K562 (cell line): ENCODE data around the gene HGS. TPM values are rescaled to one million over a fixed set of nuclear protein-coding genes. Genes with fewer than 3 reads are reported as not detected.
A peak's percentile ranks its signal among the peaks of the same experiment; 100 is the strongest.

ENCODE experiments used
- ARHGAP35 ChIP-seq: fragments of 450-650 bp; IDR thresholded peaks from 2 replicates; pipeline ENCODE4 v1.6.1; 2018; ENCODE audit not compliant: partially characterized antibody
- ATF1 ChIP-seq, 2 experiments: fragments of 450-650 bp in 1 of 2; IDR thresholded peaks; 2 replicates each; pipeline ENCODE4 v1.6.1; 2016; ENCODE audit warnings: missing compliant biosample characterization in 1 of 2, missing genetic modification characterization in 1 of 2
- CEBPB ChIP-seq: fragments of 450-650 bp; IDR thresholded peaks from 2 replicates; pipeline ENCODE4 v1.6.1; 2016; ENCODE audit warnings: missing genetic modification characterization, missing compliant biosample characterization
- HLTF ChIP-seq: fragments of 450-650 bp; IDR thresholded peaks from 2 replicates; pipeline ENCODE4 v1.6.1; 2016
- JUN ChIP-seq, 2 experiments: sonication (generic) in 1 of 2; formaldehyde crosslinking in 1 of 2; IDR thresholded peaks; 2 replicates each; pipeline versions ENCODE4 v1.6.1 to v1.8.0; 2012 to 2022; ENCODE audit warnings: borderline replicate concordance in 2 of 2, mild to moderate bottlenecking in 2 of 2, improper control_type of control experiment in 1 of 2, low read depth in 1 of 2, low read length in 1 of 2, missing genetic modification reagents in 1 of 2
- KLF1 ChIP-seq: fragments of 450-650 bp; IDR thresholded peaks from 2 replicates; pipeline ENCODE4 v1.6.1; 2016; ENCODE audit warnings: missing genetic modification characterization, missing compliant biosample characterization
- MIER1 ChIP-seq: fragments of 450-650 bp; IDR thresholded peaks from 2 replicates; pipeline ENCODE4 v1.6.1; 2016; ENCODE audit warnings: antibody characterized with exemption, mild to moderate bottlenecking, low read depth
- NRF1 ChIP-seq, 2 experiments: fragments of 450-650 bp; IDR thresholded peaks in 1 of 2; conservative IDR thresholded peaks in 1 of 2; 2 replicates each; pipeline ENCODE4 v1.6.1; 2014; ENCODE audit warnings: mild to moderate bottlenecking in 2 of 2
- PCBP2 ChIP-seq: fragments of 200-400 bp; formaldehyde crosslinking; IDR thresholded peaks from 2 replicates; pipeline ENCODE4 v1.6.1; 2018; ENCODE audit warnings: low read length, low read depth, mild to moderate bottlenecking, moderate library complexity; ENCODE audit not compliant: poor library complexity, severe bottlenecking
- SIX5 ChIP-seq, 2 experiments: IDR thresholded peaks; 2 replicates each; pipeline ENCODE4 v1.6.1; 2011; ENCODE audit warnings: low read length in 2 of 2, borderline replicate concordance in 1 of 2, low read depth in 1 of 2, mild to moderate bottlenecking in 1 of 2, moderate library complexity in 1 of 2; ENCODE audit not compliant: insufficient read depth in 1 of 2
- SNRNP70 ChIP-seq: fragments of 200-400 bp; formaldehyde crosslinking; optimal IDR thresholded peaks from 2 replicates; pipeline ENCODE3; 2017; ENCODE audit warnings: low read depth, low read length
- TEAD1 ChIP-seq, 2 experiments: fragments of 450-650 bp in 1 of 2; sonication (generic) in 1 of 2; formaldehyde crosslinking; IDR thresholded peaks; 2 replicates each; pipeline versions ENCODE4 v1.4.0 to v1.8.0; 2020 to 2022; ENCODE audit warnings: mild to moderate bottlenecking in 2 of 2, missing genetic modification reagents in 1 of 2
- TSC22D4 ChIP-seq: fragments of 450-650 bp; IDR thresholded peaks from 2 replicates; pipeline ENCODE4 v1.6.1; 2016; ENCODE audit warnings: missing genetic modification characterization, missing biosample characterization, control low read depth
- ZNF311 ChIP-seq: fragments of 250-450 bp; sonication (Bioruptor Pico); IDR thresholded peaks from 2 replicates; pipeline ENCODE4 v1.4.0; 2020; ENCODE audit warnings: mild to moderate bottlenecking, moderate library complexity
- polyA plus RNA-seq, 8 experiments: library from polyadenylated mRNA; depleted of rRNA in 4 of 8; stranded (reverse) in 5 of 8; unstranded in 3 of 8; fragments of >200 nt; fragmentation: Nextera tagmentation in 2 of 8; fragmentation: Illumina TruSeq in 1 of 8; extraction: Ambion mirVana in 2 of 8; extraction: Trizol in 1 of 8; gene quantifications; 2 replicates each; pipeline versions ENCODE4 v1.2.1 to v1.2.3, GENCODE V29; 2011 to 2014; ENCODE audit warnings: inconsistent platforms in 1 of 8, missing spikeins in 1 of 8
- total RNA-seq, 7 experiments: library from RNA; depleted of rRNA in 6 of 7; stranded (reverse); fragments of >200 nt in 6 of 7; fragmentation: Illumina TruSeq in 2 of 7; extraction: Trizol in 2 of 7; gene quantifications; 2 replicates each; pipeline versions ENCODE4 v1.2.1 to v1.2.3, GENCODE V29; 2011 to 2021; ENCODE audit warnings: low replicate concordance in 1 of 7
- TF ChIP-seq, protein P1 (sequence below): sonication (generic); formaldehyde crosslinking; IDR thresholded peaks from 2 replicates; pipeline ENCODE4 v1.8.0; 2023; ENCODE audit warnings: missing genetic modification reagents, mild to moderate bottlenecking, borderline replicate concordance
- TF ChIP-seq, protein P2 (sequence below): sonication (generic); formaldehyde crosslinking; IDR thresholded peaks from 2 replicates; pipeline ENCODE4 v1.8.0; 2022; ENCODE audit warnings: mild to moderate bottlenecking, missing genetic modification reagents, borderline replicate concordance
- TF ChIP-seq, protein P3 (sequence below): fragments of 250-450 bp; sonication (Bioruptor Pico); IDR thresholded peaks from 2 replicates; pipeline ENCODE4 v1.8.0; 2022; ENCODE audit warnings: moderate library complexity, mild to moderate bottlenecking, inconsistent platforms

The HGS gene
- total and polyA plus RNA-seq, 9 of the 15 experiments (the other 6 are each of a cell fraction or from before 2014, with no cell fraction given), result 3.9 to 176 (median 77.1) TPM

DNA sequence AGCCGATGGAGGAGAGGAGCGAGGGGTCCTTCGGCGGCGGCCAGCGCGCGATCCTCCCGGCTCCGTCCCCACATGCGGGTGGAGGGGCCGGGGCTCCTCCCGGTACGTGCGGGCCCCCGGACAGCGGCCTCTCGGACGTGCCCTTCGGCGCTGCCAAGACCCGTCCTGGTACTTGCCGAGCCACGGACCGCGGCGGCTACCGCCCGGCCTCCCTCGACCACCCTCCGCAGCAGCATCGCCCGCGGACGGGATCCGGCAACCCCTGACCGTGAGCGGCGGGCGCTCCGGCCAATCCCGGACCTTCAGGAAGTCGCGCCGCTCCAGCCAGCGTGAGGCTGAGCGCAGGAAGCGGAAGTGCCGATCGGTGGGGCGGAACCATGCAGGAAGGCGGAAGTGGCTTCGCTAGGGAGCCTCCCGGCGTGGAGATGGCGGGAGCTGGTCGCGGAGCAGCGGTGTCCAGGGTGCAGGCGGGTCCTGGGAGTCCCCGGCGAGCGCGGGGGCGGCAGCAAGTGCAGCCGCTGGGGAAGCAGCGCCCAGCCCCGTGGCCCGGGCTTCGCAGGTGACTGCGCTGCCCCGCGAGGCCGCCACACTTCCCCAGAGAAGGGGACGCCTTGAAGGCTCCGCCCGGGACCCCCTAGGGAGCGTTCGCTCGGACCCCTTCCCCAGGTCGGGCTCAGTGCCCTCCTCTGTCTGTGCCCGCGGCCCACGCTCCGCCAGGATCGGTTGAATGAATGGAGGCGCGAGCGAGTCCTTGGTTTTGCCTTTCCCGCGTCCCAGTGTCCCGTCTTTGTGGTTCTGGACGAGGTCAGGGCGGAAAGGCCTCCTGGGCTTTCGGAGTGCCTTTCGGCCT is 17.2 kb upstream of the HGS start, which contains the start of the genes CCDC137 and OXLD1 (continued):
- TF ChIP-seq JUN (IDR thresholded peaks at IDR 0.05; ENCODE audit: borderline replicate concordance, low read depth, low read length) (no peak), JUN (CRISPR knock-in tag; IDR thresholded peaks at IDR 0.05; ENCODE audit: borderline replicate concordance) (no peak; the same call in 1 of the 2 replicates), PCBP2 (no peak), SNRNP70 (no peak), TEAD1 (CRISPR knock-in tag; IDR thresholded peaks at IDR 0.05) (peak in 1 of 2 experiments; percentile 38; a peak in 1 of 4 replicates), ARHGAP35 (no peak), NRF1 (conservative IDR thresholded peaks at IDR 0.05 in 1 of 2, IDR thresholded peaks at IDR 0.05 in 1 of 2) (peak; percentile 49 to 70; a peak in 3 of 4 replicates), TSC22D4 (tag) (no peak), HLTF (no peak), SIX5 (IDR thresholded peaks at IDR 0.05; ENCODE audit: borderline replicate concordance in 1 of 2, insufficient read depth in 1 of 2, low read depth in 1 of 2, low read length in 2 of 2) (peak; percentile 20 to 27; a peak in 1 of 4 replicates), ATF1 (CRISPR knock-in tag; IDR thresholded peaks at IDR 0.05) (no peak), ATF1 (tag; IDR thresholded peaks at IDR 0.05) (peak; percentile 53), CEBPB (tag) (no peak), MIER1 (no peak), KLF1 (tag) (no peak), ZNF311 (CRISPR knock-in tag) (no peak)
- TF ChIP-seq, protein P1, sequence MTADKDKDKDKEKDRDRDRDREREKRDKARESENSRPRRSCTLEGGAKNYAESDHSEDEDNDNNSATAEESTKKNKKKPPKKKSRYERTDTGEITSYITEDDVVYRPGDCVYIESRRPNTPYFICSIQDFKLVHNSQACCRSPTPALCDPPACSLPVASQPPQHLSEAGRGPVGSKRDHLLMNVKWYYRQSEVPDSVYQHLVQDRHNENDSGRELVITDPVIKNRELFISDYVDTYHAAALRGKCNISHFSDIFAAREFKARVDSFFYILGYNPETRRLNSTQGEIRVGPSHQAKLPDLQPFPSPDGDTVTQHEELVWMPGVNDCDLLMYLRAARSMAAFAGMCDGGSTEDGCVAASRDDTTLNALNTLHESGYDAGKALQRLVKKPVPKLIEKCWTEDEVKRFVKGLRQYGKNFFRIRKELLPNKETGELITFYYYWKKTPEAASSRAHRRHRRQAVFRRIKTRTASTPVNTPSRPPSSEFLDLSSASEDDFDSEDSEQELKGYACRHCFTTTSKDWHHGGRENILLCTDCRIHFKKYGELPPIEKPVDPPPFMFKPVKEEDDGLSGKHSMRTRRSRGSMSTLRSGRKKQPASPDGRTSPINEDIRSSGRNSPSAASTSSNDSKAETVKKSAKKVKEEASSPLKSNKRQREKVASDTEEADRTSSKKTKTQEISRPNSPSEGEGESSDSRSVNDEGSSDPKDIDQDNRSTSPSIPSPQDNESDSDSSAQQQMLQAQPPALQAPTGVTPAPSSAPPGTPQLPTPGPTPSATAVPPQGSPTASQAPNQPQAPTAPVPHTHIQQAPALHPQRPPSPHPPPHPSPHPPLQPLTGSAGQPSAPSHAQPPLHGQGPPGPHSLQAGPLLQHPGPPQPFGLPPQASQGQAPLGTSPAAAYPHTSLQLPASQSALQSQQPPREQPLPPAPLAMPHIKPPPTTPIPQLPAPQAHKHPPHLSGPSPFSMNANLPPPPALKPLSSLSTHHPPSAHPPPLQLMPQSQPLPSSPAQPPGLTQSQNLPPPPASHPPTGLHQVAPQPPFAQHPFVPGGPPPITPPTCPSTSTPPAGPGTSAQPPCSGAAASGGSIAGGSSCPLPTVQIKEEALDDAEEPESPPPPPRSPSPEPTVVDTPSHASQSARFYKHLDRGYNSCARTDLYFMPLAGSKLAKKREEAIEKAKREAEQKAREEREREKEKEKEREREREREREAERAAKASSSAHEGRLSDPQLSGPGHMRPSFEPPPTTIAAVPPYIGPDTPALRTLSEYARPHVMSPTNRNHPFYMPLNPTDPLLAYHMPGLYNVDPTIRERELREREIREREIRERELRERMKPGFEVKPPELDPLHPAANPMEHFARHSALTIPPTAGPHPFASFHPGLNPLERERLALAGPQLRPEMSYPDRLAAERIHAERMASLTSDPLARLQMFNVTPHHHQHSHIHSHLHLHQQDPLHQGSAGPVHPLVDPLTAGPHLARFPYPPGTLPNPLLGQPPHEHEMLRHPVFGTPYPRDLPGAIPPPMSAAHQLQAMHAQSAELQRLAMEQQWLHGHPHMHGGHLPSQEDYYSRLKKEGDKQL (CRISPR knock-in tag), result no peak
- TF ChIP-seq, protein P2, sequence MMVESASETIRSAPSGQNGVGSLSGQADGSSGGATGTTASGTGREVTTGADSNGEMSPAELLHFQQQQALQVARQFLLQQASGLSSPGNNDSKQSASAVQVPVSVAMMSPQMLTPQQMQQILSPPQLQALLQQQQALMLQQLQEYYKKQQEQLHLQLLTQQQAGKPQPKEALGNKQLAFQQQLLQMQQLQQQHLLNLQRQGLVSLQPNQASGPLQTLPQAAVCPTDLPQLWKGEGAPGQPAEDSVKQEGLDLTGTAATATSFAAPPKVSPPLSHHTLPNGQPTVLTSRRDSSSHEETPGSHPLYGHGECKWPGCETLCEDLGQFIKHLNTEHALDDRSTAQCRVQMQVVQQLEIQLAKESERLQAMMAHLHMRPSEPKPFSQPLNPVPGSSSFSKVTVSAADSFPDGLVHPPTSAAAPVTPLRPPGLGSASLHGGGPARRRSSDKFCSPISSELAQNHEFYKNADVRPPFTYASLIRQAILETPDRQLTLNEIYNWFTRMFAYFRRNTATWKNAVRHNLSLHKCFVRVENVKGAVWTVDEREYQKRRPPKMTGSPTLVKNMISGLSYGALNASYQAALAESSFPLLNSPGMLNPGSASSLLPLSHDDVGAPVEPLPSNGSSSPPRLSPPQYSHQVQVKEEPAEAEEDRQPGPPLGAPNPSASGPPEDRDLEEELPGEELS (CRISPR knock-in tag), result no peak; the same call in 1 of the 2 replicates
- TF ChIP-seq, protein P3, sequence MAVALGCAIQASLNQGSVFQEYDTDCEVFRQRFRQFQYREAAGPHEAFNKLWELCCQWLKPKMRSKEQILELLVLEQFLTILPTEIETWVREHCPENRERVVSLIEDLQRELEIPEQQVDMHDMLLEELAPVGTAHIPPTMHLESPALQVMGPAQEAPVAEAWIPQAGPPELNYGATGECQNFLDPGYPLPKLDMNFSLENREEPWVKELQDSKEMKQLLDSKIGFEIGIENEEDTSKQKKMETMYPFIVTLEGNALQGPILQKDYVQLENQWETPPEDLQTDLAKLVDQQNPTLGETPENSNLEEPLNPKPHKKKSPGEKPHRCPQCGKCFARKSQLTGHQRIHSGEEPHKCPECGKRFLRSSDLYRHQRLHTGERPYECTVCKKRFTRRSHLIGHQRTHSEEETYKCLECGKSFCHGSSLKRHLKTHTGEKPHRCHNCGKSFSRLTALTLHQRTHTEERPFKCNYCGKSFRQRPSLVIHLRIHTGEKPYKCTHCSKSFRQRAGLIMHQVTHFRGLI (CRISPR knock-in tag), result no peak
